ENCODE results near the gene FAM117A. TPM values are rescaled to one million over a fixed set of nuclear protein-coding genes. Genes with fewer than 3 reads are reported as not detected.

FAM117A gene
- total and polyA plus RNA-seq, 10 of the 15 experiments (the other 5 are each of a cell fraction or from before 2014, with no cell fraction given) = 2.1 to 29.6 (median 20.0) TPM

- no peak for TF ChIP-seq FOXK2 (IDR thresholded peaks at IDR 0.05)
Observed at GRCh38 chr17:49734515-49735490, 29.1 kb downstream of the FAM117A start (continued).

GRCh38 chr17:49731435-49731831, 32.5 kb downstream of the FAM117A start:
- peaks cover 5% of the 10 kb centered on the region for H3K4me1 ChIP-seq (ENCODE audit: control insufficient read depth, insufficient read depth, low read length)
- intact Hi-C loops (cut with micrococcal nuclease; ENCODE audit: unreplicated experiment) (no loop called here), in situ Hi-C loops (cut with MboI) (no loop called here)

More at GRCh38 chr17:49731435-49731831, 32.5 kb downstream of the FAM117A start:
- SMC1A ChIA-PET (ENCODE audit: uncharacterized antibody, unreplicated experiment) = interaction anchor here (0.7 to 1.8 kb wide), 6 partner anchors 10 to 56 kb away, joined by 3 to 8 read pairs (median 4); no protein-coding TSS in a partner anchor
- no peak overlapping the region for H2AFZ ChIP-seq (ENCODE audit: control insufficient read depth, low read depth, low read length)
- TF ChIP-seq E2F8 (IDR thresholded peaks at IDR 0.05; ENCODE audit: low read depth, partially characterized antibody) (no peak), E4F1 (IDR thresholded peaks at IDR 0.05; ENCODE audit: borderline replicate concordance, partially characterized antibody) (no peak), ZNF622 (IDR thresholded peaks at IDR 0.05) (no peak), RELA (IDR thresholded peaks at IDR 0.05; ENCODE audit: borderline replicate concordance, partially characterized antibody) (no peak), ZZZ3 (IDR thresholded peaks at IDR 0.05; ENCODE audit: control insufficient read depth, insufficient read length, low read depth) (no peak), MYB (IDR thresholded peaks at IDR 0.05; ENCODE audit: borderline replicate concordance, low read depth, low read length) (no peak), SMAD5 (IDR thresholded peaks at IDR 0.05; ENCODE audit: low read depth) (no peak), NFYA (IDR thresholded peaks at IDR 0.05; ENCODE audit: borderline replicate concordance, low read depth, low read length) (no peak), EGR1 (IDR thresholded peaks at IDR 0.05; ENCODE audit: borderline replicate concordance in 1 of 2, low read depth in 2 of 2, low read length in 2 of 2) (no peak)
- H3K4me3 ChIP-seq = no peak overlapping the region
- no peak overlapping the region for H3K4me2 ChIP-seq (ENCODE audit: control insufficient read depth, insufficient read depth)
- ATAC-seq (no peak), FAIRE-seq (no peak), DNase-seq (ENCODE audit: low read depth, low spot score) (no peak)
- WGBS (ENCODE audit: insufficient coverage, insufficient replicate concordance, low lambda C conversion rate, missing lambda C conversion rate) = 68% methylated on average over 4 of the region's 4 CpGs
- H3K27ac ChIP-seq (ENCODE audit: control insufficient read depth, insufficient read depth) = no peak overlapping the region
- peaks cover 0 to 7% of the 10 kb centered on the region in 2 experiments; a peak in 3 of 4 replicates for H3K36me3 ChIP-seq (ENCODE audit: control insufficient read depth in 2 of 2, insufficient read depth in 2 of 2, low read length in 1 of 2)
- BruUV-seq (replicated peaks) = TSS peak; percentile 48
- H3K79me2 ChIP-seq (ENCODE audit: control insufficient read depth, insufficient read depth, low read length) = no peaks in the 10 kb centered on the region
- no peaks in the 10 kb centered on the region for H3K9me3 ChIP-seq (replicated peaks; ENCODE audit: control insufficient read depth, insufficient read depth, low read length)
- RAD21 ChIA-PET (ENCODE audit: unreplicated experiment) = interaction anchor here (0.6 to 1.2 kb wide), 3 partner anchors 19 to 170 kb away, joined by 3 to 5 read pairs (median 3); partner anchors contain the start of gene SLC35B1
- no peaks in the 10 kb centered on the region for H4K20me1 ChIP-seq (ENCODE audit: control insufficient read depth, insufficient read depth)
- H3K9ac ChIP-seq (ENCODE audit: control insufficient read depth, insufficient read depth, low read length) = no peak overlapping the region
- no peaks in the 10 kb centered on the region for H3K27me3 ChIP-seq (replicated peaks in 1 of 2; ENCODE audit: control insufficient read depth in 2 of 2, insufficient read depth in 2 of 2, low read length in 1 of 2)
- POLR2A ChIA-PET = interaction anchor here (1.7 kb wide), 2 partner anchors 11 to 32 kb away, joined by 6 to 7 read pairs; partner anchors contain the start of gene FAM117A
- CTCF ChIA-PET = interaction anchor here (0.7 to 1.7 kb wide), 3 partner anchors 18 to 174 kb away, joined by 3 to 5 read pairs (median 3); partner anchors contain the start of gene SLC35B1

Measured in GM12878 (cell line).